Measurements from ENCODE around the gene SLC2A1.

- TF ChIP-seq CTCF (IDR thresholded peaks at IDR 0.05) = no peak
- no peak for TF ChIP-seq POLR2A (IDR thresholded peaks at IDR 0.05)
- TF ChIP-seq POLR2AphosphoS5 (IDR thresholded peaks at IDR 0.05) = no peak
Observed at GRCh38 chr1:42970143-42970542, 11.5 kb upstream of the SLC2A1 start.
